HG03457 (cell line): Measurements from ENCODE around the gene SSH2.
A peak's percentile ranks its signal among the peaks of the same experiment; 100 is the strongest.
"Not testable (repeated sequence)": the region's sequence is repeated elsewhere in the genome, so short reads cannot be mapped to it uniquely, and the experiment has no call there.

Source experiments
- ATAC-seq: cut with Tn5 transposase; IDR thresholded peaks from one replicate; pipeline ENCODE4 v1.9.1; 2021; ENCODE audit warnings: moderate number of reproducible peaks; ENCODE audit not compliant: unreplicated experiment

Gene SSH2

GRCh38 chr17:29929533-29930408 lies at the start of gene SSH2:
TSS of gene SSH2 (minus strand) at chr17:29930228. CDS start at chr17:29930000, 228 bp downstream.
- ATAC-seq, result peak; percentile 41

GRCh38 chr17:29977836-29978235 lies 47.8 kb upstream of the SSH2 start:
- ATAC-seq, result no peak

- no peak for ATAC-seq
These were observed 43.0 kb upstream of the SSH2 start for GRCh38 chr17:29973005-29973404.

- no peak for ATAC-seq
These were observed 42.2 kb upstream of the SSH2 start for GRCh38 chr17:29972277-29972676.

GRCh38 chr17:29968271-29968670 lies 38.2 kb upstream of the SSH2 start:
- ATAC-seq, result no peak

GRCh38 chr17:29962656-29963055 lies 32.6 kb upstream of the SSH2 start:
- no peak for ATAC-seq

- no peak for ATAC-seq
These were observed 29.8 kb upstream of the SSH2 start for GRCh38 chr17:29959658-29960337.

- no peak for ATAC-seq
These were observed 29.1 kb upstream of the SSH2 start for GRCh38 chr17:29958947-29959657.

GRCh38 chr17:29957488-29957887 lies 27.5 kb upstream of the SSH2 start:
- ATAC-seq, result not testable (repeated sequence)

GRCh38 chr17:29956225-29956624 lies 26.2 kb upstream of the SSH2 start:
- ATAC-seq, result no peak

- no peak for ATAC-seq
These were observed 24.4 kb upstream of the SSH2 start for GRCh38 chr17:29954405-29954804.

GRCh38 chr17:29949696-29950095 lies 19.7 kb upstream of the SSH2 start:
- ATAC-seq, result no peak

- ATAC-seq, result no peak
These were observed 18.6 kb upstream of the SSH2 start for GRCh38 chr17:29948448-29949215.

- no peak for ATAC-seq
These were observed 15.3 kb upstream of the SSH2 start for GRCh38 chr17:29945281-29945680.

- ATAC-seq, result no peak
These were observed 11.3 kb upstream of the SSH2 start, which contains the start of gene EFCAB5 for GRCh38 chr17:29941334-29941733. TSS of gene EFCAB5 (plus strand) at chr17:29941634. CDS start at chr17:29941797, 163 bp downstream.

GRCh38 chr17:29936724-29937123 lies 6.7 kb upstream of the SSH2 start:
- ATAC-seq, result no peak

- ATAC-seq, result not testable (repeated sequence)
These were observed 5.9 kb upstream of the SSH2 start for GRCh38 chr17:29935909-29936308.

GRCh38 chr17:29933379-29933778 lies 3.4 kb upstream of the SSH2 start:
- ATAC-seq, result no peak

GRCh38 chr17:29931231-29931932 lies 1.4 kb upstream of the SSH2 start:
- peak; percentile 55 for ATAC-seq

GRCh38 chr17:29930409-29931010 lies 482 bp upstream of the SSH2 start:
- no peak for ATAC-seq
